ENCODE measurements around the gene APOL5.

GRCh38 chr22:35735542-35735941 lies 17.9 kb downstream of the APOL5 start:
- no peak for TF ChIP-seq CTCF (IDR thresholded peaks at IDR 0.05)
- no peak for TF ChIP-seq POLR2AphosphoS5 (IDR thresholded peaks at IDR 0.05)
